HG02763 (cell line): Measurements from ENCODE around the gene DNAH1.

Source experiments
- ATAC-seq: cut with Tn5 transposase; IDR thresholded peaks from one replicate; pipeline ENCODE4 v1.9.1; 2021; ENCODE audit warnings: mild to moderate bottlenecking, moderate library complexity; ENCODE audit not compliant: unreplicated experiment

The DNAH1 gene

DNA sequence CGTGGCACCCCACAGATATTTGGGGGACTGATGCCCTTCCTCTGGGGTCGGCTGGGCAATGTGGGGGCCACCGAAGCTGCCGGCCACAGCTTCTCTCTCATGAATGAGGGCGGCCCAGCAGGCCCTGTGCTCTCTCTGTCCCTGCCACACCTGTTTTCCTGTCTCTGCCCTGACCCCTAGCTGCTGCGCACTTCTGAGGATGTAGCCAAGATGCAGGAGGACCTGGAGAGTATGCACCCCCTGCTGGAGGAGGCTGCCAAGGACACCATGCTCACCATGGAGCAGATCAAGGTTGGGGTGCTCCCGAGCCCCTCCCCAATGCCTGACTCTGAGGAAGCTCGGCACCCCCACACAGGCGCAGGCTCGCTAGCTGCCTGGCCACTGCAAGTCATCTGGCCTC lies 69.0 kb downstream of the DNAH1 start:
- ATAC-seq: no peak

DNA sequence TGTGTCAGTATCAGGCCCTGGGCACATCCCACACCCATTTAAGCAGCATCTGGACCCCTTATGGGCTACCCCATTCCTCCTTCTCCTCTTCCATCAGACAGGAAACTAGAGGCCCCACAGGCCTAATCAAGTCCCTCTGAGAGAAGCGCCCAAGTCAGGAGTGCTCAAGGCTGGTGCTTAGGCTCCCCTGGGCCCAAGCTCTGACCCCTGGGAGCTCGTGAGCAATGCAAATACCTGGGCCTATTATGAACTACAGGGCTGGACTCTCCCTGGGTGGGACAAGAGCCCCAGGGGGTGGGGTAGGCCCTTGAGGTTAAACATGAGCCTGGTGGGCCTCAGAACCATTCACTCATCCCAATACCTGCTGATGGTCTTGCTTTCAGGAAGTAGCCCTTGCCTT lies 71.4 kb downstream of the DNAH1 start:
- ATAC-seq: no peak

DNA sequence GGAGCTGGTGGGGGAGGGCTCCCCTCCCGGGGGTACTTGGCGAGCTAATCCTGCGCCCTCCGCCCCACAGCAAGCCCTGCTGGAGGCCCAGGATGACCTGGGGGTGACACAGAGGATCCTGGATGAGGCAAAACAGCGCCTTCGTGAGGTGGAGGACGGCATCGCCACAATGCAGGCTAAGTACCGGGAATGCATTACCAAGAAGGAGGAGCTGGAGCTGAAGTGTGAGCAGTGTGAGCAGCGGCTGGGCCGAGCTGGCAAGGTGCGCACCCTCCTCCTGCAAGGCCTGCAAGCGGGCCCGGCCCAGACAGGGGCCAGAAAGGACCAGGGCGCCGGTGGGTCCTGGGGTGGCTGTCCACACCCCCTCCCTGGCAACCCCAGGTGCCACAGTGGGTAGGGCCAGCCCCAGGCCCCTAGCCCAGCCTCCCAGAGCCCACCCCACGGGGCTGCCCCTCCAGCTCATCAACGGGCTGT lies 72.3 kb downstream of the DNAH1 start:
- no peak for ATAC-seq

DNA sequence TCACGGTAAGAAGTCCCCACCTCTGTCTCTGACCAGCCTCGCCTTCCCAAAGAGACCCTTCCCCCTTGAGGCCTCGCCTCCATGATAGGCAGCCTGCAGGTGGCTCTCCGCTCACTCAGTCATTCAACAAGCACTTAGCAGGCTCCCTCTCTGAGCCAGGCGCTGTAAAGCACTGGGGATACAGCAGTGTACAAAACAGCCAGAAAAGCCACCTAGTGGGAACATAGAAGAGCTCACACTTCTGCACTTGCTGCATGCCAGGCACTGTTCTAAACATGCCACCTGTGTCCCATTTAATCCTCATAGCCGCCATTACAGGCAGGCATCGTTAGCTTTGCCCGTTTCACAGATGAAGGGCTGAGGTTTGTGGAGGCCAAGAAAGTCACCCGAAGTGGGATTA lies 72.8 kb downstream of the DNAH1 start:
- ATAC-seq: no peak

DNA sequence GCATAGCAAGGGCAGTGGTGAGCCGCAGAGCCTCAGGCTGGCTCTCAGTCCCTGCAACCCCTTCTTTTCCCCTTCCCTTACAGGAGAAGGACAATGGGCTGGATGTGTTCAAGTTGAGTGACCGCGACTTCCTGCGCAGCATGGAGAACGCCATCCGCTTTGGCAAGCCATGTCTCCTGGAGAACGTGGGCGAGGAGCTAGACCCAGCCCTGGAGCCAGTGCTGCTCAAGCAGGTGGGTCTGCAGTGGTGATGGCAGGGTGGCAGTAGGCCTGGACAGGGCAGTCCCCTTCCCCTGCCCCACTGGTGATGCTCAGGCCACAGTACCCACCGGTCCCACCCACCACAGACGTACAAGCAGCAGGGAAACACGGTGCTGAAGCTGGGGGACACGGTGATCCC lies 75.0 kb downstream of the DNAH1 start:
- no peak for ATAC-seq

DNA sequence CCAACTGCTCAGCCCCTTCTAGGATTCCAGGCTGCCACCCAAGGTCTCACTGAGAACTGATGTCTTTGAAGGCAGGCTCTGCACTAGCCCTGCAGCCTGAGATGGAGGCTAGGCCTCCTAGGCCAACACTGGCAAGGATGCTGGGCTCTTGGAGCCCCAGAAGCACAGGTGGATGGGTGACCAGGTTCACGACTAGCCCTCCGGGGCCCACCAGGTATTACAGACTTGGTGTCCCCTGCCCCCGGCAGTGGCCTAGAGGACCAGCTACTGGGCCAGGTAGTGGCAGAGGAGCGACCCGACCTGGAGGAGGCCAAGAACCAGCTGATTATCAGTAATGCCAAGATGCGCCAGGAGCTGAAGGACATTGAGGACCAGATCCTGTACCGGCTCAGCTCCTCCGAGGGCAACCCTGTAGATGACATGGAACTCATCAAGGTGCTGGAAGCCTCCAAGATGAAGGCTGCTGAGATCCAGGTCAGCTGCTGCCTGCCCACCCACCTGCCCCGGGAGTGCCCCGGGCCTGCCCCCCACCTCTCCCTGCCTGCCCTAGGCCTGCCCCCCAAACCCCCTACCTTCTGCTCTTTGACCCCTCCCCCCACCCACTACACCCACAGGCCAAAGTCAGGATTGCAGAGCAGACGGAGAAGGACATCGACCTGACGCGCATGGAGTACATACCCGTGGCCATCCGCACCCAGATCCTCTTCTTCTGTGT lies 76.3 kb downstream of the DNAH1 start:
- no peak for ATAC-seq

DNA sequence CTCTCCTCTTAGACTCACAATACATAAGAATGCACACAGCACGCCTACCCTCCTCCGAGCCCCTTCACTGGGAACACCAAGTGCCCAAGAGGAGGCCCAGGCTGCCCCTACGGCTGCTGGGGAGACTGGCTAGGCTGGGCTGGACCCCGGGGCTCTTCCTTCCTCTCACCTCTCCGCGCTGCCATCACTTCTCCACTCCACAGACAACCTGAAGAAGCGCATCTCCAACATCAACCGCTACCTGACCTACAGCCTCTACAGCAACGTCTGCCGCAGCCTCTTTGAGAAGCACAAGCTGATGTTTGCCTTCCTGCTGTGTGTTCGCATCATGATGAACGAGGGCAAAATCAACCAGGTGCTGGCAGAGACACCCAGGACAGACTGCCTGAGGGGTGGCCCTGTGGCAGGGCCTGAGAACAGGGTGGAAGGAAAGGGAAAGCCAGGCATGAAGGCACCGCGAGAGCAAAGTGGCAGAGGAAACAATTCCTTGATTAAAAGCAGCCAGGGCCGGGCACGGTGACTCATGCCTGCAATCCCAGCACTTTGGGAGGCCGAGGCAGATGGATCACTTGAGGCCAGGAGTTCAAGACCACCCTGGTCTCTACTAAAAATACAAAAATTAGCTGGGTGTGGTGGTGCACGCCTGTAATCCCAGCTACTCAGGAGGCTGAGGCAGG lies 77.2 kb downstream of the DNAH1 start:
- no peak for ATAC-seq

DNA sequence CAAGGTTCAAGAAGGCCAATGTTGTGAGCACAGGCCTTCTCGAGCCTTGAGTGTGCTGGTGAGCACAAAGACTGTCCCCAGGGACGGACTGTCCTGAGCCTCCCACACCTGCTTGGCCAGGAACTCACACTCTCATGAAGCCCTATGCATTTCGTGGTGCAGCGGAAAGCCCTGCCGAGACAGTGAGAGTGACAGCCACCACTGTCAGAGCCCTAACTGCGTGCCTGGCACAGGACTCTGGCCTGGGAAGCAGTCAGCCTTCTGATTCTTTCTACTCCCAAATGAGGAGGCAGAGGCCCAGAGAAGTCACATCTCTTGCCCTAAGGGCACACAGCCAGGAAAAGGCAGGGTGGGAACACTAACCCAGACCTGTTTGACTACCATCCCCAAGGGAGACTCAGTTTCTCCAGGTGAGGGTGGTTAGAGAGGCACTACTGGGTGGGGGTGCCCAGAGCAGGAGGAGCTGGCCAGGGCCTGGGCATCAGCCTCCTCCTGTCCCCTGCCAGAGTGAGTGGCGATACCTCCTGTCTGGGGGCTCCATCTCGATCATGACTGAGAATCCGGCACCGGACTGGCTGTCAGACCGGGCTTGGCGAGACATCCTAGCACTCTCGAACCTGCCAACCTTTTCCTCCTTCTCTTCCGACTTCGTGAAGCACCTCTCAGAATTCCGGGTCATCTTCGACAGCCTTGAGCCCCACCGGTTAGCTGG lies 78.0 kb downstream of the DNAH1 start:
- ATAC-seq: no peak

DNA sequence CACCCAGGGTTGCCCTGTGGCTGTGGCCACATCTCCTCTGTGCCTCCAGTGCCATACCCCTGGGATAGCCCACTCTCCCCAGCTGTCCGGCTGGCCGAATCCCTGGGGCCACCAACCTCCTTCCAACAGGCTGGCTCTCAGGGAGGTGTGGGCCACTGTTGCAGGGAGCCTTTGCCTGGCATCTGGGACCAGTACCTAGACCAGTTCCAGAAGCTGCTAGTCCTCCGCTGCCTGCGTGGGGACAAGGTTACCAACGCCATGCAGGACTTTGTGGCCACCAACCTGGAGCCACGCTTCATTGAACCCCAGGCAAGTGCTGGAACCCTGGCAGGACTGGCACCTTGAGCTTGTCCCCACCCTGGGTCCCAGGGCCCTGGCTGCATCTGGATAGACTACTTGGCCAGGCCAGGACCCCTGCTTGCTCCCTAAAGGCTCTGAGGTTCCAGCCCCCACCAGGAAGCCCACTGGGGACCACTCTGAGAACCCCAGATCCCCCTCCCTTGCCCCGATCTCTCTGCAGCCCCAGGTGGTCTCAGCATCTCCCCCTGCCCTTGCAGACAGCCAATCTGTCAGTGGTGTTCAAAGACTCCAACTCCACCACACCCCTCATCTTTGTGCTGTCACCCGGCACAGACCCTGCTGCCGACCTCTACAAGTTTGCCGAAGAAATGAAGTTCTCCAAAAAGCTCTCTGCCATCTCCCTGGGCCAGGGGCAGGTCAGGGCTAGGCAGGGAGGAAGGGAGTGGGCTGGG lies 78.8 kb downstream of the DNAH1 start:
- ATAC-seq: no peak

DNA sequence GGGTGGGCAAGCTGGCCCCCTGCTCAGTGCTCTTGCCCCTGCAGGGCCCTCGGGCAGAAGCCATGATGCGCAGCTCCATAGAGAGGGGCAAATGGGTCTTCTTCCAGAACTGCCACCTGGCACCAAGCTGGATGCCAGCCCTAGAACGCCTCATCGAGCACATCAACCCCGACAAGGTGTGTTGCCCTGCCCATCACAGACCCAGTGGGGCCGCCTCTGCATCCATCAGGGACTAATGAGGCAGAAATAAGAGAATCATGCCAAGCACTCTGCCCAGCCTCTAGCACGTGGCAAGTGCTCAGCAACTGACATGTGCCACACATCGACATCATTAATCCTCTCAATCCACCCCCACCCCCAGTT lies 79.4 kb downstream of the DNAH1 start:
- no peak for ATAC-seq

DNA sequence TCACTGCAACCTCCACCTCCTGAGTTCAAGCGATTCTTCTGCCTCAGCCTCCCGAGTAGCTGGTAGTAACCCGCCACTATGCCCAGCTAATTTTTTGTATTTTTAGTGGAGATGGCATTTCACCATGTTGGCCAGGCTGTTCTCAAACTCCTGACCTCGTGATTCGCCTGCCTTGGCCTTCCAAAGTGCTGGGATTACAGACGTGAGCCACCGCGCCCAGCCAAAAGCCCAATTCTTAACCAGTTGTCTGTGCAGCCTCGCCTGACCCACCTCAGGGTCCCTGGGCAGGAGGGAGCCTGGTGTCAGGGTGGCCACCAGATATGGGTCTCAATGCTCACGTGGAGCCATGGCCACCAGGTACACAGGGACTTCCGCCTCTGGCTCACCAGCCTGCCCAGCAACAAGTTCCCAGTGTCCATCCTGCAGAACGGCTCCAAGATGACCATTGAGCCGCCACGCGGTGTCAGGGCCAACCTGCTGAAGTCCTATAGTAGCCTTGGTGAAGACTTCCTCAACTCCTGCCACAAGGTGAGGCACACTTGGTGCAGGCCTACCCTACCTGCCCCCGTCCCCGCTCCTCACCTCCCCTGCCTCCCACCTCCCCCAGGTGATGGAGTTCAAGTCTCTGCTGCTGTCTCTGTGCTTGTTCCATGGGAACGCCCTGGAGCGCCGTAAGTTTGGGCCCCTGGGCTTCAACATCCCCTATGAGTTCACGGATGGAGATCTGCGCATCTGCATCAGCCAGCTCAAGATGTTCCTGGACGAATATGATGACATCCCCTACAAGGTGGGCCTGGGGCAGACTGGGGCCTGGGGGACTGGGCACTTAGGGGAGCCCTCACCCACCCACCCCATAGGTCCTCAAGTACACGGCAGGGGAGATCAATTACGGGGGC lies 80.1 kb downstream of the DNAH1 start:
- no peak for ATAC-seq

DNA sequence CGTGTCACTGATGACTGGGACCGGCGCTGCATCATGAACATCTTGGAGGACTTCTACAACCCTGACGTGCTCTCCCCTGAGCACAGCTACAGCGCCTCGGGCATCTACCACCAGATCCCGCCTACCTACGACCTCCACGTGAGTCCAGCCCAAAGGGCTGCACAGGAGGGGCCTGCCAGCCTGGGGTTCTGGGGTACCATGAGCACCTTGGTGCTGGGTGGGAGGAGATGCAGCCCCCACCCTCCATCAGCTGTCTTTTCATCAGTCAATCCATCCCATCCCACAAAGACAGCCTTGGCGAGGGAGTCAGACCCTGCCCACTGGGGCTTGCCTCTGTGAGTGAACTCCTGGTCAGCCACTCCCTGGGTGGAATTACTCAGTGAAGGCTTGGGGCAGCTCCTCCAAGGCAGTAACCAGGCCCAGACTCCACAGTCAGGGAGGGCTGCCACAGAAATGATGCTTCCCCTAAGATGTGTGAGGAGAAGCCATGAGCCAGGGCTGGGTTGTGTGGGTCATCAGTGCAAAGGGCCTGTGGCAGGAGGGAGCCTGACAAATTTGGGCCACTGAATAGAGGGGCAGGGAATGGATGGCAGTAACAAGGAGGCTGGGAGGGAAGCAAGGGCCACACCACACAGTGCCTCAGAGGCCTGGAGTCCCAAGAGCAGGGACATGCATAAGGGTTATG lies 80.9 kb downstream of the DNAH1 start:
- no peak for ATAC-seq

DNA sequence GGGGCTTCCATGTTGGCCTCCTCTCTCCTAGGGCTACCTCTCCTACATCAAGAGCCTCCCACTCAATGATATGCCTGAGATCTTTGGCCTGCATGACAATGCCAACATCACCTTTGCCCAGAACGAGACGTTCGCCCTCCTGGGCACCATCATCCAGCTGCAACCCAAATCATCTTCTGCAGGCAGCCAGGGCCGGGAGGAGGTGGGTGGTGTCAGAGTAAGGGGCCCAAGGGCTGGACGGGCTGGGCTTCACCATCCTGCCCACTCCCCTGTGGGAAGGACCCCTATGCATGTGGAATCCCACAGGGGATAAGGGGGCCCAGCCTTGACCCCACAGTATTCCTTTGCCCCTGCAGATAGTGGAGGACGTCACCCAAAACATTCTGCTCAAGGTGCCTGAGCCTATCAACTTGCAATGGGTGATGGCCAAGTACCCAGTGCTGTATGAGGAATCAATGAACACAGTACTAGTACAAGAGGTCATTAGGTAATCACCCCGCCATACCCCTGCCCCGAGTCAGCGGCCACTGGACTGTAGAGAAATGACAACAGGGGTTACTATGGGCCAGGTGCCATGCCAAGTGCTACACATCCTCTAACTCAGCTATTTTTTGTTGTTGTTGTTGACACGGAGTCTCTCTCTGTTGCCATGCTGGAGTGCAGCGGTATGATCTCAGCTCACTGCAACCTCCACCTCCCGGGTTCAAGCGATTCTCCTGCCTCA lies 81.7 kb downstream of the DNAH1 start:
- no peak for ATAC-seq

DNA sequence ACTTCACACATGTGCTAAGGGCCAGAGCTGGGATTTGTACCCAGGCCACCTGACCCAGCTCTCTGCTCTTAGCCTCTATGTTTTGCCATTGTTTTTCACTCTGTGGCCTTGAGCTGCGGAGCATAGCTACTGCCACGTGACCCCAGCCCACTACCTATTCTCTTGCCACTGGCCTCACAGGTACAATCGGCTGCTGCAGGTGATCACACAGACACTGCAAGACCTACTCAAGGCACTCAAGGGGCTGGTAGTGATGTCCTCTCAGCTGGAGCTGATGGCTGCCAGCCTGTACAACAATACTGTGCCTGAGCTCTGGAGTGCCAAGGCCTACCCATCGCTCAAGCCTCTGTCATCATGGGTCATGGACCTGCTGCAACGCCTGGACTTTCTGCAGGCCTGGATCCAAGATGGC lies 82.6 kb downstream of the DNAH1 start:
- no peak for ATAC-seq

DNA sequence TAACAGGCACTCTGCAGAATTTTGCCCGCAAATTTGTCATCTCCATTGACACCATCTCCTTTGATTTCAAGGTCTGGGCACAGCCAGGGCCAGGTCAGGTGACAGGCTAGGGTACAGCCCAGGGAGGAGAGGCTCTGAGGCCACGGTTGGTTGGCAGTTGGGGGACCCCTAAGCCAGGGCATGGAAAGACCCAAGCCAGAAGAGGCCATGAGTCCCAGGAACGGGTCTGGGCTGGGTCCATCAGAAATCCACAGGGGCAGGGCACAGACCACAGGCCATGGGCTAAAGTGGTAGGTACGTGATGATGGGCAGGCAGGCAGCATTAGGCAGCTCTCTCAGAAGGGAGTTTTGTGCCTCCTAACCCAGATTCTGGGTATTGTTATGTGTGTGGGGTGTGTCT lies 83.0 kb downstream of the DNAH1 start:
- ATAC-seq: no peak

DNA sequence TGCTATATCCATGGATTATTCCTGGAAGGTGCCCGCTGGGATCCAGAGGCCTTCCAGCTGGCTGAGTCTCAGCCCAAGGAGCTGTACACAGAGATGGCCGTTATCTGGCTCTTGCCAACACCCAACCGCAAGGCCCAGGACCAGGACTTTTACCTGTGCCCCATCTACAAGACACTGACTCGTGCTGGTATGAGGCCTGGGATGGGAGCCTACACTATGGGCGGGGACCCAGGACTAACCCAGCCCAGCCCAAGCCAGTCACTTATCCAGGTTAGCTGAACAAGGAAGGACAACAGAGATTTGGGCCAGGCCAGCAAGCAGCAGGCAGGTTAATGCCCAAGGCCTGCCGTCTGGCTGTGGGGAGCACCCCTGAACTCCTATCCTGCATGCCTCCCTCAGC lies 83.5 kb downstream of the DNAH1 start:
- no peak for ATAC-seq

DNA sequence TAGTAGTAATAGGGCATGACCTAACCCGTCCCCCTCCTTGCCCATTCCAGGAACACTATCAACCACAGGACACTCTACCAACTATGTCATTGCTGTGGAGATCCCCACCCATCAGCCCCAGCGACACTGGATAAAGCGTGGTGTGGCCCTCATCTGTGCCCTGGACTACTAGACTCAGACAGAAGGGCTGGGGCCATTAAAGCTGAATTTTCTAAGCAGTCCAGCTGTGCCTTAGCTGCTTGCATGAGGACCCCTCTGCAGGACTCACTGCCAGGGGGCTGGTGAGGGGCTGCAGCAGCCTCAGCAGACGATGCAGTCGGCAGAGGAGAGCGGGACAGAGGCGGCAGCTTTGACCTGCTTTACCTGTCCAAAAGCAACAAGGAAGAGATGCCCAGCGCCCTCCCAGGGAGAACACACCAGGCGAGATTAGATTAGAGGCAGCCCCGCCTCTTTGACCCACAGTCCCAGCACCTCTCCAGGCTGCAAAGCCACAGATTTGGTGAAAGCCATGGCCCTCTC lies 84.2 kb downstream of the DNAH1 start:
- ATAC-seq: no peak

DNA sequence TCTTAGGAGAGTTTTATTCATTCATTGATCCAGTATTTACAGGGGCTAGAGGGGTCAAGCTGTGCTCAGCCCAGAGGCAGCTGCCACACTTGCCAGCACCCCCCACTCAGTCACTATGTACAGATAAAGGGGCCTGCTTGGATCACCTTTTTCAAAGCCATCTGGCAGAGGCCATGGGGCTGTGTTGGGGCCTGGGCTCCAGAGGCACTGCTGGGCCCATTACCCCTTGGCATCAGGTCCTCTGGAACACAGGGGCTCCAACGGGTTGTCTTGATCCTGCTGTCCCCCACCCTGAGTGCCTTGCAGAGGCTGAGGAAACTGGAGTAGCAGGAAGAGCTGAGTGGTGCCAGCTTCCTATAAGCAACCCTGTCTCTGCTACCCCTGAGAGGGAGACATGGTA lies 84.9 kb downstream of the DNAH1 start:
- no peak for ATAC-seq

DNA sequence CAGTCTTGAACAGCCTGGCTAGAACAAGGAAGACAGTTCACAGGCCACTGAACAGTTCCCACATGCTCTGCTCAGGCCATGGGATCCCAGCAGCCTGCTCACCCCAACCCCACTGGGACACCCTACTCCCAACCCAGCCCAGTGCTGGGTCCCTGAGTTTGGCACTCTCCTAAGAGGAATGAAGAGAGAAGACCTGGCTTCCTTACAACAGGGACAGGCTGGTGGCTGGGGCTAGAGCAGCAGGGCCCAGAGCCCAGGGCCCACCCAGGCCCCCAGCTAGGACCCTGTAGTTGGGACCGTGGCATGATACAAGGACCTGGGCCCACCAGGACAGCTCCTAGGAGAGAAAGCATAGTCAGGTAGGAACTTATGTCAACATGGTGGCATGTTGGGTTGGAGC lies 85.4 kb downstream of the DNAH1 start:
- ATAC-seq: no peak
